ENCODE results near the gene GOLGA1. TPM values are rescaled to one million over a fixed set of nuclear protein-coding genes. Genes with fewer than 3 reads are reported as not detected.

GOLGA1 gene
- total and polyA plus RNA-seq, 2 of the 13 experiments (the other 11 are each of a cell fraction or from before 2014, with no cell fraction given) = 12.7 to 15.9 TPM

GRCh38 chr9:124852829-124853531 lies 87.9 kb downstream of the GOLGA1 start, which contains the start of gene WDR38 (continued):
- TF ChIP-seq GZF1 (CRISPR knock-in tag; IDR thresholded peaks at IDR 0.05) = no peak
- no peak for TF ChIP-seq E2F1 (CRISPR knock-in tag; IDR thresholded peaks at IDR 0.05)
- TF ChIP-seq ZNF713 (CRISPR knock-in tag; IDR thresholded peaks at IDR 0.05) = peak; percentile 88; the same call in 1 of the 2 replicates
- TF ChIP-seq POLR2G (IDR thresholded peaks at IDR 0.05; ENCODE audit: low read depth, low read length) = no peak
- no peak for TF ChIP-seq ZNF646 (CRISPR knock-in tag; IDR thresholded peaks at IDR 0.05)
- no peak for TF ChIP-seq SIX1 (CRISPR knock-in tag; IDR thresholded peaks at IDR 0.05; ENCODE audit: borderline replicate concordance)
- TF ChIP-seq FOXA3 (CRISPR knock-in tag; IDR thresholded peaks at IDR 0.05) = peak; percentile 38
- TF ChIP-seq FOXM1 (CRISPR knock-in tag; IDR thresholded peaks at IDR 0.05) = no peak
- no peak for TF ChIP-seq GLI4 (CRISPR knock-in tag; IDR thresholded peaks at IDR 0.05; ENCODE audit: borderline replicate concordance)
- TF ChIP-seq KDM3A (CRISPR knock-in tag; IDR thresholded peaks at IDR 0.05; ENCODE audit: low read depth) = peak; percentile 88
- TF ChIP-seq ZNF280B (CRISPR knock-in tag; IDR thresholded peaks at IDR 0.05; ENCODE audit: borderline replicate concordance) = no peak; the same call in 1 of the 2 replicates
- no peak for TF ChIP-seq ZNF737 (CRISPR knock-in tag; IDR thresholded peaks at IDR 0.05; ENCODE audit: borderline replicate concordance)
- no peak; the same call in 1 of the 2 replicates for TF ChIP-seq SIN3B (IDR thresholded peaks at IDR 0.05; ENCODE audit: low read length)
- TF ChIP-seq ZNF790 (CRISPR knock-in tag; IDR thresholded peaks at IDR 0.05; ENCODE audit: borderline replicate concordance) = 0 out of 2 replicates have a peak, but pooled peaks have one; percentile 38
- TF ChIP-seq ZSCAN30 (CRISPR knock-in tag; IDR thresholded peaks at IDR 0.05) = no peak
- TF ChIP-seq ZNF30 (CRISPR knock-in tag; IDR thresholded peaks at IDR 0.05) = no peak
- TF ChIP-seq MAF1 (CRISPR knock-in tag; IDR thresholded peaks at IDR 0.05; ENCODE audit: borderline replicate concordance) = no peak
- TF ChIP-seq ZGPAT (CRISPR knock-in tag; IDR thresholded peaks at IDR 0.05) = peak; percentile 81

All from HepG2 (cell line).